IMR-90 (cell line): ENCODE data around the gene GTF2H4. TPM values are rescaled to one million over a fixed set of nuclear protein-coding genes. Genes with fewer than 3 reads are reported as not detected.
"Not testable (repeated sequence)": the region's sequence is repeated elsewhere in the genome, so short reads cannot be mapped to it uniquely, and the experiment has no call there.

Experiments used
- ATAC-seq: fragments of 200-7000 bp; cut with Tn5 transposase; 2 replicates; pipeline ENCODE4 v1.9.1; 2020; ENCODE audit warnings: low read depth, mild to moderate bottlenecking, moderate library complexity
- BruUV-seq: library from RNA; stranded (reverse); fragments of 400-500 nt; replicated peaks from 2 replicates; lab custom pipeline; 2021; lab: Mats Ljungman, UMichigan
- CTCF ChIA-PET: fragments of 300-600 bp; formaldehyde crosslinking; extraction: SDS; loops from one replicate; lab custom pipeline; 2021; ENCODE audit warnings: antibody characterized with exemption; lab: Yijun Ruan, JAX
- POLR2A ChIA-PET: fragments of 300-600 bp; sonication (Branson Sonifier 250); formaldehyde crosslinking; loops from one replicate; lab custom pipeline; 2022; ENCODE audit warnings: antibody characterized with exemption; ENCODE audit not compliant: unreplicated experiment; lab: Charles Lee
- DNase-seq: peaks from one replicate; pipeline ENCODE4 v3.0.0; 2013
- H2AFZ ChIP-seq: replicated peaks from 2 replicates; pipeline ENCODE3; 2013; ENCODE audit warnings: low read length, mild to moderate bottlenecking; ENCODE audit not compliant: poor library complexity
- H2AK5ac ChIP-seq: 2 replicates; pipeline ENCODE4 v1.6.1; 2013; ENCODE audit warnings: low read depth, low read length, inconsistent platforms
- H2AK9ac ChIP-seq: replicated peaks from 2 replicates; pipeline ENCODE3; 2013; ENCODE audit warnings: mild to moderate bottlenecking, low read depth, low read length, moderate library complexity; ENCODE audit not compliant: poor library complexity
- H2BK120ac ChIP-seq: 2 replicates; pipeline ENCODE4 v1.6.1; 2013; ENCODE audit warnings: low read depth, low read length, inconsistent platforms
- H2BK15ac ChIP-seq: 3 replicates; pipeline ENCODE4 v1.6.1; 2013; ENCODE audit warnings: low read depth, low read length, inconsistent platforms
- H2BK20ac ChIP-seq: 2 replicates; pipeline ENCODE4 v1.6.1; 2013; ENCODE audit warnings: low read depth, mild to moderate bottlenecking, inconsistent platforms, low read length, moderate library complexity
- H2BK5ac ChIP-seq: 2 replicates; pipeline ENCODE4 v1.6.1; 2013; ENCODE audit warnings: mild to moderate bottlenecking, low read depth, low read length, inconsistent platforms; ENCODE audit not compliant: poor library complexity, severe bottlenecking
- H3K14ac ChIP-seq: replicated peaks from 2 replicates; pipeline ENCODE4 v1.6.1; 2013; ENCODE audit warnings: low read depth, low read length, inconsistent platforms
- H3K18ac ChIP-seq: 2 replicates; pipeline ENCODE4 v1.6.1; 2013; ENCODE audit warnings: low read depth, low read length, control low read depth
- H3K23ac ChIP-seq: 2 replicates; pipeline ENCODE4 v1.6.1; 2013; ENCODE audit warnings: low read depth, low read length, inconsistent platforms
- H3K27ac ChIP-seq: 2 replicates; pipeline ENCODE4 v1.5.1; 2013; ENCODE audit warnings: mild to moderate bottlenecking, control low read depth, low read length; ENCODE audit not compliant: insufficient read depth
- H3K27me3 ChIP-seq: 2 replicates; pipeline ENCODE4 v1.6.1; 2013; ENCODE audit warnings: low read length; ENCODE audit not compliant: control insufficient read depth, insufficient read depth
- H3K36me3 ChIP-seq: 2 replicates; pipeline ENCODE4 v1.6.1; 2013; ENCODE audit warnings: low read length, mixed read lengths; ENCODE audit not compliant: control insufficient read depth, insufficient read depth
- H3K4ac ChIP-seq: 2 replicates; pipeline ENCODE4 v1.6.1; 2013; ENCODE audit warnings: low read depth, low read length, inconsistent platforms
- H3K4me1 ChIP-seq: 2 replicates; pipeline ENCODE4 v1.6.1; 2013; ENCODE audit warnings: low read length, mixed read lengths; ENCODE audit not compliant: control insufficient read depth, insufficient read depth
- H3K4me2 ChIP-seq: 2 replicates; pipeline ENCODE4 v1.6.1; 2013; ENCODE audit warnings: low read depth, mild to moderate bottlenecking, control low read depth, low read length, moderate library complexity
- H3K4me3 ChIP-seq: 2 replicates; pipeline ENCODE4 v1.5.1; 2013; ENCODE audit warnings: low read depth, mild to moderate bottlenecking, control low read depth, low read length, moderate library complexity; ENCODE audit not compliant: insufficient read depth
- H3K56ac ChIP-seq: 2 replicates; pipeline ENCODE4 v1.6.1; 2013; ENCODE audit warnings: low read length, inconsistent platforms; ENCODE audit not compliant: insufficient read depth; ENCODE audit errors: extremely low read depth
- H3K79me1 ChIP-seq, 2 experiments: 2 replicates each; pipeline ENCODE4 v1.6.1; 2013; ENCODE audit warnings: low read length in 2 of 2, inconsistent platforms in 1 of 2, low read depth in 1 of 2
- H3K9ac ChIP-seq: 2 replicates; pipeline ENCODE4 v1.6.1; 2013; ENCODE audit warnings: low read depth, low read length, control low read depth
- H3K9me1 ChIP-seq: 2 replicates; pipeline ENCODE4 v1.6.1; 2013; ENCODE audit warnings: low read length, inconsistent platforms; ENCODE audit not compliant: insufficient read depth
- H3K9me3 ChIP-seq: 2 replicates; pipeline ENCODE4 v1.6.1; 2013; ENCODE audit warnings: low read length; ENCODE audit not compliant: control insufficient read depth, insufficient read depth
- H4K20me1 ChIP-seq: 2 replicates; pipeline ENCODE4 v1.6.1; 2013; ENCODE audit warnings: low read length, inconsistent platforms; ENCODE audit not compliant: insufficient read depth
- H4K5ac ChIP-seq: 2 replicates; pipeline ENCODE4 v1.6.1; 2013; ENCODE audit warnings: mild to moderate bottlenecking, low read depth, low read length, control low read depth
- H4K8ac ChIP-seq, 2 experiments: 2 replicates each; pipeline ENCODE4 v1.6.1; 2013; ENCODE audit warnings: low read depth in 2 of 2, low read length in 2 of 2, control low read depth in 1 of 2, inconsistent platforms in 1 of 2
- H4K91ac ChIP-seq: 2 replicates; pipeline ENCODE4 v1.6.1; 2013; ENCODE audit warnings: low read depth, low read length, inconsistent platforms; ENCODE audit not compliant: insufficient read depth
- WGBS, 2 experiments: methylation state at CpG; one replicate each; pipeline versions ENCODE4 v1.1.5 to v1.1.7; 2013; ENCODE audit warnings: missing lambda C conversion rate in 2 of 2; ENCODE audit not compliant: insufficient read length in 1 of 2; ENCODE audit errors: extremely low coverage in 2 of 2; 5-methylcytosine and 5-hydroxymethylcytosine counted together
- dilution Hi-C: fragments of 300-500 bp; cut with HindIII; formaldehyde crosslinking; loops from one replicate; pipeline ENCODE4 v1.14.3; 2018; ENCODE audit warnings: low sequenced_read_pairs; ENCODE audit not compliant: unreplicated experiment
- in situ Hi-C: fragments of 300-500 bp; cut with MboI; formaldehyde crosslinking; loops from 3 replicates; pipeline ENCODE4 v1.14.3; 2019; ENCODE audit warnings: low sequenced_read_pairs, inconsistent platforms, mixed read lengths
- intact Hi-C: fragments of 100-400 bp; cut with micrococcal nuclease; formaldehyde crosslinking; loops from 2 replicates; pipeline ENCODE4 v1.10.0; 2022
- polyA plus RNA-seq, 3 experiments: library from polyadenylated mRNA; depleted of rRNA; stranded (reverse); fragments of >200 nt; gene quantifications; 2 replicates each; pipeline ENCODE4 v1.2.3, GENCODE V29; 2012; ENCODE audit warnings: low replicate concordance in 1 of 3
- total RNA-seq: library from RNA; depleted of rRNA; stranded (reverse); fragments of >200 nt; gene quantifications from 2 replicates; pipeline ENCODE4 v1.2.3, GENCODE V29; 2012

The GTF2H4 gene
- total and polyA plus RNA-seq, 2 of the 4 experiments (the other 2 are of a cell fraction), result 13.4 to 30.8 TPM

- H2BK20ac ChIP-seq, H2AK9ac ChIP-seq, H3K9me1 ChIP-seq, H3K23ac ChIP-seq, H2BK5ac ChIP-seq, dilution Hi-C loops, H3K14ac ChIP-seq, DNase-seq, in situ Hi-C loops, H4K91ac ChIP-seq, H3K27ac ChIP-seq, ATAC-seq, H2AFZ ChIP-seq, BruUV-seq, POLR2A ChIA-PET, H4K20me1 ChIP-seq, H3K9ac ChIP-seq, H4K8ac ChIP-seq, H3K56ac ChIP-seq, H2AK5ac ChIP-seq, H3K4me3 ChIP-seq, H3K9me3 ChIP-seq, H2BK15ac ChIP-seq, H3K4me2 ChIP-seq, H3K18ac ChIP-seq, CTCF ChIA-PET, H4K5ac ChIP-seq, H3K27me3 ChIP-seq, H2BK120ac ChIP-seq, H3K4ac ChIP-seq: not testable (repeated sequence)
- 88% methylated on average over 4 of the region's 12 CpGs; no CpG with 5 or more reads in 1 of the 2 experiments for WGBS, 2 experiments
- Histone ChIP-seq H3K79me1 (peaks cover 18 to 25% of the 10 kb centered on the region in 2 experiments), H3K36me3 (peaks cover 17% of the 10 kb centered on the region), H3K4me1 (peaks cover 14% of the 10 kb centered on the region)
- intact Hi-C loops, result loop anchor here (10.0 kb wide), 1 partner anchor 284 kb away; no protein-coding TSS in a partner anchor
Measured at GRCh38 chr6:30910473-30910872, 2.5 kb downstream of the GTF2H4 start.
